Measurements from ENCODE around the gene ENOSF1. TPM values are rescaled to one million over a fixed set of nuclear protein-coding genes. Genes with fewer than 3 reads are reported as not detected.

ENOSF1 gene
- total and polyA plus RNA-seq, 2 of the 4 experiments (the other 2 are of a cell fraction): 12.2 to 12.6 TPM

- dilution Hi-C loops (cut with HindIII; ENCODE audit: low sequenced_read_pairs, unreplicated experiment): no loop called here
- CTCF ChIA-PET: interaction anchor here (1.2 kb wide), 1 partner anchor 18 kb away, joined by 3 read pairs; no protein-coding TSS in a partner anchor
Observed at GRCh38 chr18:666628-667027, 45.8 kb downstream of the ENOSF1 start.

More at GRCh38 chr18:666628-667027, 45.8 kb downstream of the ENOSF1 start:
- Histone ChIP-seq H2BK20ac (ENCODE audit: low read depth, low read length) (no peak overlapping the region), H2AFZ (replicated peaks; ENCODE audit: low read length, poor library complexity) (no peak overlapping the region), H3K4ac (ENCODE audit: low read depth, low read length) (no peak overlapping the region), H3K18ac (ENCODE audit: low read depth, low read length) (no peak overlapping the region), H3K4me3 (ENCODE audit: insufficient read depth, low read depth, low read length) (no peak overlapping the region), H3K4me1 (ENCODE audit: control insufficient read depth, insufficient read depth, low read length) (no peaks in the 10 kb centered on the region), H2BK5ac (ENCODE audit: low read depth, low read length, poor library complexity, severe bottlenecking) (no peak overlapping the region), H4K20me1 (ENCODE audit: insufficient read depth, low read length) (peaks cover 6% of the 10 kb centered on the region), H3K27ac (ENCODE audit: insufficient read depth, low read length) (no peak overlapping the region), H2BK120ac (ENCODE audit: low read depth, low read length) (no peak overlapping the region), H3K14ac (replicated peaks; ENCODE audit: low read depth, low read length) (no peak overlapping the region), H3K56ac (ENCODE audit: extremely low read depth, insufficient read depth, low read length) (no peak overlapping the region), H2BK15ac (ENCODE audit: low read depth, low read length) (no peak overlapping the region), H4K8ac (ENCODE audit: low read depth in 2 of 2, low read length in 2 of 2) (no peak overlapping the region), H2AK9ac (replicated peaks; ENCODE audit: low read depth, low read length, poor library complexity) (no peak overlapping the region), H3K9me3 (ENCODE audit: control insufficient read depth, insufficient read depth, low read length) (no peaks in the 10 kb centered on the region), H3K79me1 (ENCODE audit: low read depth in 1 of 2, low read length in 2 of 2) (peaks cover 12 to 27% of the 10 kb centered on the region in 2 experiments), H3K9ac (ENCODE audit: low read depth, low read length) (no peak overlapping the region), H3K4me2 (ENCODE audit: low read depth, low read length) (no peak overlapping the region), H4K91ac (ENCODE audit: insufficient read depth, low read depth, low read length) (no peak overlapping the region), H3K36me3 (ENCODE audit: control insufficient read depth, insufficient read depth, low read length) (peaks cover 30% of the 10 kb centered on the region), H3K23ac (ENCODE audit: low read depth, low read length) (no peak overlapping the region), H3K27me3 (ENCODE audit: control insufficient read depth, insufficient read depth, low read length) (no peaks in the 10 kb centered on the region), H2AK5ac (ENCODE audit: low read depth, low read length) (no peak overlapping the region), H3K9me1 (ENCODE audit: insufficient read depth, low read length) (no peaks in the 10 kb centered on the region), H4K5ac (ENCODE audit: low read depth, low read length) (no peak overlapping the region)
- ATAC-seq (ENCODE audit: low read depth) (no peak), DNase-seq (no peak)
- 96 to 100% methylated on average over 2 to 3 of the region's 3 CpGs for WGBS, 2 experiments (ENCODE audit: extremely low coverage in 2 of 2, insufficient read length in 1 of 2)
- no TSS peak for BruUV-seq (replicated peaks)
- intact Hi-C loops (cut with micrococcal nuclease): no loop called here
- in situ Hi-C loops (cut with MboI; ENCODE audit: low sequenced_read_pairs): no loop called here
- no peak for TF ChIP-seq BHLHE40 (IDR thresholded peaks at IDR 0.05; ENCODE audit: low read depth, low read length)
- no peak for TF ChIP-seq RFX5 (IDR thresholded peaks at IDR 0.05; ENCODE audit: low read depth, low read length)
- TF ChIP-seq NFE2L2 (IDR thresholded peaks at IDR 0.05; ENCODE audit: low read depth, low read length): no peak
- TF ChIP-seq USF2 (IDR thresholded peaks at IDR 0.05; ENCODE audit: low read depth, low read length): no peak
- no peak for TF ChIP-seq SMC3 (IDR thresholded peaks at IDR 0.05; ENCODE audit: low read depth, low read length)
- no peak for TF ChIP-seq MAZ (IDR thresholded peaks at IDR 0.05; ENCODE audit: borderline replicate concordance, low read depth, low read length)
- no peak for TF ChIP-seq MXI1 (IDR thresholded peaks at IDR 0.05; ENCODE audit: borderline replicate concordance, low read depth, low read length)
- no peak for TF ChIP-seq POLR2A (IDR thresholded peaks at IDR 0.05; ENCODE audit: low read depth, low read length)
- no peak for TF ChIP-seq RAD21 (IDR thresholded peaks at IDR 0.05; ENCODE audit: low read length)
- POLR2A ChIA-PET (ENCODE audit: unreplicated experiment): no interaction called here
